HG03039 (cell line): ENCODE data around the gene CXorf66.
A peak's percentile ranks its signal among the peaks of the same experiment; 100 is the strongest.
"Not testable (repeated sequence)": the region's sequence is repeated elsewhere in the genome, so short reads cannot be mapped to it uniquely, and the experiment has no call there.

ENCODE experiments used
- ATAC-seq: cut with Tn5 transposase; IDR thresholded peaks from one replicate; pipeline ENCODE4 v1.9.1; 2021; ENCODE audit warnings: mild to moderate bottlenecking, moderate library complexity; ENCODE audit not compliant: unreplicated experiment

Gene CXorf66, protein sequence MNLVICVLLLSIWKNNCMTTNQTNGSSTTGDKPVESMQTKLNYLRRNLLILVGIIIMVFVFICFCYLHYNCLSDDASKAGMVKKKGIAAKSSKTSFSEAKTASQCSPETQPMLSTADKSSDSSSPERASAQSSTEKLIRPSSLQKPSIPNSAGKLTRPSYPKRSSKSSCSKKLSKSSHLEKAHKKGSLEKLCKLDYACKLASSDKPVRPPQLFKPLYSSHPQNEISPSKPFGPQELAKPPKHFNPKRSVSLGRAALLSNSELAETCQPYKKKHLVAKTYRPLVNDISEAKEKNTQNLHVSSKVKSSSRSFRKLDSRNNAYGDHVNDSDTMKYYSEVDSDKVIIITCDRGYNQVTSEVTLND

DNA sequence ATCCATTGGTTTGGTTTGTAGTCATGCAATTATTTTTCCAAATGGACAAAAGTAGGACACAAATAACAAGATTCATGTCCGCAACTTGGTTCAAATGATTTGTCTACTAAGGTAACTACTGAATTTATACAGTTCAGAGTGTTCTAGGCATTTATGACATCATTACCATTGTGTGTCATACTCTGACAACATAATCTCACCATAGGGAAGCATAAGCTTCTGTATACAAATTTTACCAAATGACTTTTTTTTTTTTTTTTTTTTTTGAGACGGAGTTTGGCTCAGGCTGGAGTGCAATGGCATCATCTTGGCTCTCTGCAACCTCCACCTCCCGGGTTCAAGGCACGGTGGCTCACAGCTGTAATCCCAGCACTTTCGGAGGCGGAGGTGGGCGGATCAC lies at the start of gene CXorf66:
Gene CXorf66 (minus strand): TSS at position 101 of the 400 bp plus-strand sequence. CDS start 25 bp downstream, at position 76.
- ATAC-seq: no peak

DNA sequence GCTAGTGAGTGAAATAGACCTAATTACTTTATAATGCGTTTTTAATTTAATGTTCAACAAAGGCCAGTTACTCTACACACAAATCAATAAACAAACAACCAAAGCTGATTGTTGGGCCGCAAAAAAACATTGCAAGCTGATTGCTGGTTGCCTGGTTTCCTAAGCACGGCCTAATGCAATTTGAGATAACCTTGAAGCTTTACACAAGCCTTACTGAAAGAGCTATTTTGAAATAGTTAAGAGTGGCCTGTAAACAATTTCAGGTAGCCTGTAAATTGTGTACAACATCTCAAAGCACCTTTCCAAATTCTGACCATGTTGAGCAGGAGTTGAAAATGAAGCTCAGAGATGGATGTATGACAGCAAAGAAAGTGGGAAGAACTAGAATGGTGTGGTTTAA lies 17.5 kb upstream of the CXorf66 start:
- ATAC-seq: no peak

DNA sequence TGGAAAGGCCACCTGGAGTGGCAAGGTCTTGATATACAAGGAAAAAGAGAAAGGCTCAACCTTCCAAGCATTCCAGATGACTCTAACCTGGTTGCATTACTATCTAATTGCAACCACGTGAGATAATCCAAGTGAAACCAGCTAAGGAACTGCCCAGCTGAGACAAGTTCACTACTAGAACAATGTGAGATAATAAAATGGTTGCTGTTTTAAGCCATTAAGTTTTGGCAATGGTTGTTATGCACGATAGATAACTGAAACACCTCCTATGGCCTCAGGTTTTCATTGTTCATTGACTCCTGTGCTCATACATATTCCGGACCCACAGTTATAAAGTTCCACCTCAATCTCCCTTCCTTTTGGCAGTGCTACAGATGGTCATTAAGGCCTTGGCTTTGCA lies 9.2 kb upstream of the CXorf66 start:
- no peak for ATAC-seq

DNA sequence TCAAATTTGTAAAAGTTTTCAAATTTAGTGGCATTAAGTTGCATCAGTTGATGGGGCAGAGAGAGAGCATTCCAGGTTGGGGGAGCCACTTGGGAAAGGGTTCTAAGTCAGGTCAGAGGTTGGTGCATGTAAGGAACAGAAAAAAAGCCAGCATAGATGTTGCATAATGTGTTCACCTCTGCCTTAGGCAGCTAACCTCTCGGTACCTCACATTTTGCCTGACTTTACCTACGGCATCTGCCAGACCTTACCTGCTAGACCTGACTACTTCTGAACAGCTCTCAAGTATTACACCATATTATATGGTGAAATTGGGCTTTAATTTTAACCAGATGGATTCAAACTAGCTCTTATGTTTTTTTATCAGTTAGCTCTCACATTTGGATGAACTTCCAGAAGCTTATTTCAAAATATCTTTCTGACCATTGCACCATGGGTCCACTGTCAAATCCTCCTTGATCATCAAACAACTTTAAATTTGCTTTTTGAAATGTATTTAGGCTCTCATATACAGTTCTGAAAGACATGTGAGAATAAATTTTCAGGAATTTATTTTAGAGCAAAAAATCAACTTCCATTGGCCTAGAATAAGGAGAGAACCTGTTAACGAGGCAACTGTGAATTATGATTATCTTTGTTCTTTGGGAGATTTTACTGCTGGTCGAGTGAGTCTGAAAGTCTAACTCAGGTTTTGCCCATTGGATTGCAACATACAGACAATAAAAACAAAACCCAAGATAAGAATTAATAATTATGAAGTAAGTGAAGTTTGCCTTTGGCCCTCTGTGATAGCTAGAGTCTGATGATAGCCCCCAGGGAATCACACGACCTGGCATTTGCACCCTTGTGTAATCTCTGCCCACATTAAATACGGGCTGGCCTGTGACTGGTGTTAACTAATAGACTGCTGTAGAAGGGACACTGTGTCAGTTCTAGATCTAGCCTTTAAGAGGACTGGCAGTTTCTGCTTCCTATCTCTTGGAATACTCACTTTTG lies 7.6 kb upstream of the CXorf66 start:
- no peak for ATAC-seq

DNA sequence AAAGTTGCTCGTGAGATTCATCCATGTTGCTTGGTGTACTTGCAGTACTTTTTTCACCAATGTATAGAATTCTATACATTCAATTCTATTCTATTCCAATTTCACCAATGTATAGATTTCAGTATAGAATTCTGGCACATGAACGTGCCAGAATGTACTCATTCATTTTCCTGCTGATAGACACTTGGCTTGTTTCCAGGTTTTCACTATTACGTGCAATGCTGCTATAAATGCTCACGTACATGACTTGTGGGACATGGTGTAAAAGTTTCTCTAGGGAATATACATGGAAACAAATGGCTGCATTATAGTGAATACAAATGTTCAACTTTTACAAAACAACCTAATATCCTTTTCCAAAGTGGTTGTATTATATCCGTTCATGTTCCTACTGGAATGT lies 6.8 kb upstream of the CXorf66 start:
- ATAC-seq: no peak

DNA sequence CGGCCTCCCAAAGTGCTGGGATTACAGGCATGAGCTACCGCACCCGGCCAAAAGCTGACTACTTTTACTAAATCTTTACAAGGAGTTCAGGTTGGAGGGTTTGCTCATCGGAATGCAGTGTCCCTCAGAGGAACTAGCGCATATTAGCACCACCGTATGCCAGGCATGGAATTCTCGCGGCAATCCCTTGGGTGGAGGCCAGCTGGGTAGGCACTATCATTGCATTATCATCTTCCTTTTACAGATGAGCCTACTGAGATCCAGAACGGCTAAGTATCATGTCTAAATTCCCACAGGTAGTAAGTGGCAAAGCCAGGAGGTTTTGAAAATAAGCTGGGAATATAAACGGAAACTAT lies 6.1 kb upstream of the CXorf66 start:
- no peak for ATAC-seq

DNA sequence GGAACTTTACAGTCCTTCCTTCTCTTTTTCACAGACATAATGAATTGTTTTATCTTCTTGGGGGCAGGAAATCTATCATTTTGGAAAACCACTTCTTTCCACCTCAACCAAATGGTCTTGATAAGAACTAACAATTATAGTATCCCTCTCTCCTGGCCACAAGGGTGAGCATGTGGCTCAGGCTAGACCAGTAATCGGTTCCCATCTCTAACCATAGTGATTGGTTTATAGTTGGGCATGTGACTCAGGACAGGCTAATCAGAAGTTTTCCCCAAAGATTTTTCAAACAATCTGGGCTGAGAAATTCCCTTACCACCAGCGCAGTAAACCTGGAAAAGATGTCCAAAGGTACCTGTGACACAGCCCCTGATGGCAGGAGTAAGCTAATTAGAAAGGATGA lies 4.0 kb upstream of the CXorf66 start:
- ATAC-seq: no peak

DNA sequence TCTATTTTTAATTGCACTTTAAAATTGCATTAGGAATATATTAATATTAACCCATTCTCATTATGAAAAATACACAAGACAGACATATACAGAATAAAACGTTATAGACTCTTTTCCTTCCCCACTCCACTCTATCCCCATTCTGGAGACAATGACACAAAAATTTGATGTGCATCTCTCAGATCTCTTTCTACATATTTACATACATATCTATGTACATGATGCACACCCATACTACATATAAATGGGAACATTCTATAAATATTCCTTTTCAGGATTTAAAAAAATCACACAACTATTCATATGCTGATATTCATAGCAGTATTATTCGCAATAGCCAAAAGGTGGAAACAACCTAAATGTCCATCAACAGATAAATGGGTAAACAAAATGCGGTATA lies 2.4 kb upstream of the CXorf66 start:
- ATAC-seq: no peak

DNA sequence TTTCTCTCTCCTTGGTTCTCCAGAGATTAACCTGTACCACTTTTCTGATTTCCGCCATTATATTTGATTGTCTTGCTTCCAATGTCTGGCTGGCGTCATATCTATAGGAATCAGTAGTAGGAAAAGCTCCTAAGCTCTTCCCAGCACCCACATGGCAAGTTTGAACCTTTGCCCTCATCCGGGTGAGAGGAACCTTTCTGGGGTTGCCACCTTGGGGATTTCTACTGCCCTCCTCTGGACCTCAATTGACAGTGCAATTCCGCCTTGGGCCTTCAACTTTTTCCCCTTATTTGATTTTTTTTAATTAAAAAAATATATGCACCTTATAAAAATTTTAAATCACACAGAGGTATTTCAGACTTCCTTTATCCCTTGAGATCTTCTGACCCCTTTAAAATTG lies 2.0 kb upstream of the CXorf66 start:
- no peak for ATAC-seq

DNA sequence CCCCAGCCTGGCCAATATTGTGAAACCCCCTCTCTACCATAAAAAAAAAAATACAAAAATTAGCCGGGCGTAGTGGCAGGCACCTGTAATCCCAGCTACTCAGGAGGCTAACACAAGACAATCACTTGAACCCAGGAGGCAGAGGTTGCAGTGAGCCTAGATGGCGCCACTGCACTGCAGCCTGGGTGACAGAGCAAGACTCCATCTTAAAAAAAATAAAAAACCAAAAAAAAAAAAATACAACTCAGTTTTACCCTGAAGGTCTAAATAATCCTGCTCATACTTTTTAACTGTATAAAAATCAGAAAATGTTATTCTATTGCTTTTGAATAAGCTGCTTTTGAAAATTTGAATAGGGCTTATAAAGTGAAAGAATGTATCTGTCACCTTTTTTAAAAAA lies 838 bp upstream of the CXorf66 start:
- not testable (repeated sequence) for ATAC-seq

DNA sequence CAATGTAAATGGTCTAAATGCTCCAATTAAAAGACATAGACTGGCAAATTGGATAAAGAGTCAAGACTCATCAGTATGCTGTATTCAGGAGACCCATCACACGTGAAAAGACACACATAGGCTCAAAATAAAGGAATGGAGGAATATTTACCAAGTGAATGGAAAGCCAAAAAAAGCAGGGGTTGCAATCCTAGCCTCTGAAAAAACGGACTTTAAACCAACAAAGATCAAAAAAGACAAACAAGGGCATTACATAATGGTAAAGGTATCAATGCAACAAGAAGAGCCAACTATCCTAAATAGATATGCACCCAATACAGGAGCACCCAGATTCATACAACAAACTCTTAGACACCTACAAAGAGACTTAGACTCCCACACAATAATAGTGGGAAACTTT lies 4.2 kb downstream of the CXorf66 start:
- ATAC-seq: not testable (repeated sequence)

DNA sequence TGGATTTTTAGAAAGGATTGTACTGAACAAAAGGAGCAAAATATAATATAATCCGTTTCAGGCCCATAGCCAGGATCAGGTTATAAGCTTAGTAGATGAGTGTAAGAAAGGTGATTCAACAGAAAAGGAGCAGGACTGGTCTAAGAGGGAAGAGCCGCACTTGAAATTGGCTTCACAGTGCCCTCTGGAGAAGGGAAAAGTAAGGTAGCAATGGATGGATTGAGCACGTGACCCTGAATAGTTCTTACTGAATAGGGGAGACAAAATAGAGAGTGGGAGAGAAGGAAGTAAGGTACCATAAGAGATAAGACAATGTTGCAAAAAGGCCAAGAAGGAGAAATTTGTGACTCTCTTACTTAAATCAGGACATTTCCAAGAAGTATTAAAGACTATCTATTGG lies 15.6 kb downstream of the CXorf66 start:
- ATAC-seq: no peak

DNA sequence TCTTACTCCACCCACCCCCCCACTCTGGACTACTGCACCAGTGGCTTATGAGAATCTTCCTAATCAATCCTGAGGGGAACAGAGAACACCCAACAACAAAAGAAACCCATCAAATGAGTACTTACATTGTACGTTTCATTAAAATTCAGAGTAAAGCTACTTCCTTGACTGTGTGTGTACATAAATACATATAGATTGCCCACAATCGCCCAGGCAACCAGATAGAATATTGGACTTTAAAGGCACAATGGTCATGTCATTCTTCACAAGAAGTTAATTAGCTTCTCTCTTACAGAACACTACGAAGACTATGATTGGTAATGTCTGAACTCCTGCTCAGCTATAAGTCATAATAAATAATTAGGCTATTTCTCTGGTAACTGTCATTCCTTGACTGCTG lies 20.2 kb downstream of the CXorf66 start:
- ATAC-seq: no peak

DNA sequence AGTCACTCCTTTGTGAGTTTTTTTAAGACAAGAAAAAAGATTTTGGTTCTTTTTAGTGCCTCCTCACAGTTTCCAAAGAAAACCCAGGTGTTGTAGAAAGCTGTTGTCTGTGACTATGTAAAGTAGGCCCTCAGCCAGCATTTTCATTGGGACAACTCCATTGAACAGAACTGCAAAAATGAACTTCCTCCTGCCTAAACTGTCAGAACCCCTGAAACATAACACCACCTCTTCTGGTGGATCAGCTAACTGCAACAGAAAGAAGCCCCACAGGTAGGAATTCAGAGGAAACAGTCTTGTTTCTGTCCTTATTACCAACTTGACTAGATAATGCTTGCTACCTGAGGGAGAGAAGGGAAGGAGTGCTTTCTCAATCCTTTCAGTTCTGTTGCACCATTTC lies 29.1 kb downstream of the CXorf66 start:
- no peak for ATAC-seq

DNA sequence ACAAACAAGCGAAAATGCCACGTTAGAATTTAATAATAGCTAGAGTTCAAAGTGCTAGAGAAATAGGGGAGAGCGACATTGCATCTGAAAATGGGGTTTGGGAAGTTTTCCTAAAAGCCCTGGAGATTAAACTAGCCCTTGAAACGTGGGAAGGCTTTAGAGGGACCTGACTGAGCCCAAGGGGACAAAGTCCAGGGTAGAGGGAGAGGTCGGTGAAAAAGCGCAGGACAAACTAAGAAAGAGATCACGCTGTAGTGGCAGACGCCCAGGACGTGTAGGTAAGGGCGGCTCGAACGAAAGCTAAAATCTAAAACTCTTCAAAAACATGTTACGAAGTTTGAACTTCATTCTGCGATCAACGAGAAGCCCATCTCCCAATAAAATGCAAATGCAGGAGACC lies 31.4 kb downstream of the CXorf66 start:
- ATAC-seq: no peak

DNA sequence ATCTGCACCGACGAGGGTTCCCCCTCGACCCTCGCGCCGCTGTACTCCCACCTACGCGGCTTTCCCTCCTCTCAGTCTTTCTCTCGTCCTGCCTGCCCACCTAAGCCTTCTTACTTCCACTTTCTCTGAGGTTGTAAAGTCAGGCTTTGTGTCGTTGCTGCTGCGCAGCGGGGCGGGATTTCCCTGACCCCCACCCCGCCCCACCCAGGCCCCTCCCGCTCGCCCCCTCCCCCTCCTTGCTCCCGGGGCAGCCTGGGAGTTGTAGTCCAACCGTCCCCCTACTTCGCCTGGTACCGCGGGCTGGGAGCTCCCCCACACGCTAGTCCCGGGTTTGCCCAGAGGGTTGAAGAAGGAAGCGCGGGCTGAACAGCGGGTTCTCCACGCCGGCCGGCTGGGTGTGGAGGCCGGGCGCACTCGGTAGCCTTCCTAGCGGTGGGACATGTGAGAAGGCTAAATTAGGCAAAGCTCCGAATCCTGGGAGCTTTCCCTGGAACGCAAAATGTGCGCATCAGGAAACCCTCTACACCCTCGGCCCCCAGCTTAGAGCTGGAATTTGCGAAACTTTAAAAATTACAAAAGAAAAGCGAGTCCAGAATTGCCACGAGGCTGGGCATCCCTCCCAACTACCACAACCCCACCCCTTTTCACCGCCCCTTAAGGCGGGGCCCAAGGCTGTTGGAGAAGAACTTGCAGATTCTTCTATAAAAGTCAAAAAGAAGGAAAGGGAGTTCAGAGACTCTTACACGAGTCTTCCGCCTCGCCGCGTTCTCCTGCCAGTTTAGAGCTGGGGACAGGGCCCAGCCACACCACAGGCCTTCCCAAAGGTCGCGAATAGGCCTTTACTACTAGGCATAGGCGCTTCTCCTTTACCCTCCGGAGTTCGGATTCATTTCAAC lies 32.2 kb downstream of the CXorf66 start, which contains the start of gene ATP11C:
Gene ATP11C (minus strand): TSS at position 153 of the 896 bp plus-strand sequence. CDS start 1,011 bp downstream, outside the sequence.
- peak; percentile 71 for ATAC-seq

DNA sequence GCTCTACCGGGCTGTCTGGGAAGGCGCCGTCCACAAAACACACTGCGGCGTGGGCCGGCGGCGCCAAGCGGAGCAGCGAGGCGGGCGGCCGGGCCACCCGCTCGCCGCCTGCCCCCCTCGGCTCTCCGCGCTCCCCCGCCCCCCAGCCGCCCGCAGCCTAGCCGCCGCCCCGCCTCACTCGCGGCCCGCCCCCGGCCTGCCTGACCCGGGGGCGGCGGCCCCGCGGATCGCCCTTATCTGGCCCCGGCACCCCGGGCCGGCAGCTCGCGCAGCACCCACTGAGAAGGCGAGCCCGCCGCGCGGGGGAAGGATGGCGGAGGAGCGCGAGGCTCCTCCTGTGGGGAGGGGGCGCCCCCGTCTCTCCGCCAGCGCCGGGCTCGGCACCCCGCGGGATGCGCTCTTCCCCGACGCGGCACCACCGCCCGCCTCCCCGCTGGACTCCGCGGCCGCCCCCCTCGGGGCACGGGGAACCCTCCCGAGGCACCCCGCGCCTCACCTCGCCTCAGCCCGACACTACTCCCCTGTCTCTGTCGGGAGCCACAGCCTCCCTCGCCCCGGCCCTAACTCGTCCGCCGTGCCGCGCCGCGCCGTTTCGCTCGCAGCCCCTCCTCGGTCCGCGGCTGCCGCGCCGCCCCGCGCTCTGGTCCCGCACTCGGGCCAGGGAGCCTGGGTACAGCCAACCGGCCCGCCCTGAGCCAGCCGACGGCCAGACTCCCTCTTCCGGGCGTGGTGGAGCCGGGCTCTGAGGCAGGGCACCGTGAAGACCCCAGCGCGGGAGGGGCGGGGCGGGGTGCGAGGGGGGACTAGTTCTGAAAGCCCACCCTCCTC lies 33.0 kb downstream of the CXorf66 start:
- ATAC-seq: peak; percentile 34

DNA sequence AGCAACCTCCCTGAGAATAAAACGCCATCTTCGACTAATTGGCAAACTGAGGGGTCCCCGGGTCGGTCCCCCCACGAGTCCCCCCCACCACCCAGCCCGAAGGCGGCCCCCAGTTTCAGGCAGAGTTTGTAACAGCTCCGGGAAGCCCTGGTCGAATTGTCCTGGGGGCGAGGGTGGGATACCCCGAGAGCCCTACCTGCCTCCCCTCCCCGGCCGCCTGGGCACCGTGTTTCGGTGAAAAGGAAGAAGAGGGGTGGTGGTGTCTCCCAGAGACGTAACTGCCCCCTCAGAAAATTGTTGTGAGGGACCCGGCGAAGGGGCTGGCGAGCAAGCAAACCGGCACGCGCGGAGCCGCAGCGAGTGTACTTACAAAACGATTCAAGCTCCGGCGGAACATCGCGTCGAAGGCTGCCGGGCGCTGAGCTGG lies 33.7 kb downstream of the CXorf66 start:
- no peak for ATAC-seq

DNA sequence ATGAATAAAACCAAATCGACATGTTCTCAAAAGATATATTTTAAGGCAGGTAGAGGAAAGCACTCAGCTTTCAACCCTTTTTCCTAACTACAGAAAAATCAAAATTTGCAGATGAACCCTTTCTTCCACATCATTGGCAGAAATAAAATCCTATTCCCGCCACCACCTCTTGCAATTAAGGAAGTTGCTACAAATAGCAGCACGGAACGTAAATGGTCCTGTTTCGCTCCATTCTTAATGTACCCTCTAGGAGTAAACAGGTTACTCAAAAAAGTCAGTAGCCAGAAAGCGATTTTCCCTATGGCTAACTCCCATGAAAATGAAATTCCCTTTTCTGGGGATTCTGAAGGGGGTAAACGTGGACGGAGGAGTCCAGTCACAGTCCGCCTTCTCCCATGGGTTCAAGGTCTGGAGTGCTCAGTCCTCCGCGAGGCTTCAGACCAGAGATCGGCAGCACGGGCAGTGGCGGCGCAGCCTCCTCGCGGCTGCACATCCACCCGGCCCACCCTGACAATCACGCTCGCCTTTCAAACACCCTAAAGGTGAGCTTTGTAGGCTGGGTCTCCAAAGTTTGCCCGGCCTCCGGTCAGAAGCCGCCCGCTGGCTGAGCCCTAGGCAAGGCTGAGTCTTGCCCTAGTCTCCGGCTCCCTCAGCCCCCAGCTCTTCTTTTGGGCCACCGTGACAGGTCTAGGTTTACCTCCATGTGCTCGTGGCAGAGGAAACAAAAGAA lies 34.2 kb downstream of the CXorf66 start:
- ATAC-seq: no peak
